Renal cortical epithelial cell (primary cell): ENCODE data around the gene KLK10. TPM values are rescaled to one million over a fixed set of nuclear protein-coding genes. Genes with fewer than 3 reads are reported as not detected.

Source experiments
- DNase-seq: peaks from one replicate; pipeline ENCODE4 v3.0.0-alpha.2; 2011; ENCODE audit warnings: low read depth
- total RNA-seq: library from RNA; depleted of rRNA; stranded (reverse); fragments of >200 nt; gene quantifications from 2 replicates; pipeline ENCODE4 v1.2.3, GENCODE V29; 2014

The KLK10 gene
- total RNA-seq, 1 donor from 2014 or later: 0.60 TPM

DNA sequence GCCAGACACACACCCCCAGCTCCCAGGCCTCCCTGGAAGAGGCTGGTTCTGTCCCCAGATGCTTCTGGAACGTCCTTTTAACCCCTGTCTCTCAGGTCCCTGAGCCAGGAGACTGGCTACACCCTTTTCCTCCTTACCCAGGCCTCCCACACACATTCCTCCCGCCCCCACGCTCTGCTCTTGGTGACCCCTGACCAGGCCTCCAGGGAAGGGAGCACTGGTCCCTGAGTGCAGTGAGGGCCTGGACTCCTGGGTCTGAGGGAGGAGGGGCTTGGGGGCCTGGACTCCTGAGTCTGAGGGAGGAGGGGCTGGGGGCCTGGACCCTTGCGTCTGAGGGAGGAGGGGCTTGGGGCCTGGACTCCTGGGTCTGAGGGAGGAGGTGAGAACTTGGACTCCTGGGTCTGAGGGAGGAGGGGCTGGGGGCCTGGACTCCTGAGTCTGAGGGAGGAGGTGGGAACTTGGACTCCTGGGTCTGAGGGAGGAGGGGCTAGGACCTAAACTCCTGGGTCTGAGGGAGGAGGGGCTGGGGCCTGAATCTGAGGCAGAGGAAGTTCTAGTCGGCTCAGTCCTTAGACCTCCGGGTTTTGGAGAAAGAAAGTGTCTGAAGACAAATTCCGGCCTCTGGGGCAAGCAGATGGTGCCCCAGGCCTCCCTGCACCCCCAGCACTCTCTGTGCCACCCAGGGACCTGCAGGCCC is 50.6 kb downstream of the KLK10 start:
- peak; percentile 4 for DNase-seq

DNA sequence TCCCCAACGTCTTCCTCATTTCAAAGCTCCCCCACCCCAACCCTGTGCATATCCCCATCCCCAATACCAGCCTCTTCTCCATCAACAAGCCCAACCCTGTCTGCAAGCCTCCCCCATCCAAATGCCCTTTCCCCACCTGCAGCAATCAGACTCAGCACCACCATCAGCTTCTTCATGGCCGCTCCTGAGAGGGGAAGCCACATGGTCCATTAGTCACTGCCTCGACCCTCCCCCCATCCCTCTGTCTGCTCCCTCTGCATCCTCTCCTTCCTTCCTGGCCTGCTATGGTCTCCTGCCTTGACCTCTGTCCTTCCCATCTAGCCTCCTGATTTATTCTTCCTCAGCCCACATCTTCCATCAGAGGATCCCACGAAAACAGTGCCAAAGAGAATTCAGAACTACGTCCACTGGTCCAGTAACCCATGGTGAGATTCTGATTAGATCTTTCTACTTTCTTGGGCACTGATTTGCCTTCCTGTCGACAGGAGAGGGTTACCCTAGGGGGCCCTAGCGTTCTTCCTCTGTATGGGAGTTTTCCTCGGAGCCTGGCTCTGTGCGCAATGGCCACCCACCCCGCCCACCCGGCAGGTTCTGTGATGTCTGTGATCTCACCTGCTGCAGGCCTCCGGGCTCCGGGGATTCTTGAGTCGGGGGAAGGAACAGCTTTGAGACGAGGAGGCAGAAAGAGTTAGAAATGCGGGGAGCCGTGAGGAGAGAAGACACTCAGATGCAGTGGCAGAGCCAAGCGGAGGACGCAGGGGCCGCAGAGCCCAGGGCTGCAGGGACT is 51.4 kb downstream of the KLK10 start:
- DNase-seq: no peak

DNA sequence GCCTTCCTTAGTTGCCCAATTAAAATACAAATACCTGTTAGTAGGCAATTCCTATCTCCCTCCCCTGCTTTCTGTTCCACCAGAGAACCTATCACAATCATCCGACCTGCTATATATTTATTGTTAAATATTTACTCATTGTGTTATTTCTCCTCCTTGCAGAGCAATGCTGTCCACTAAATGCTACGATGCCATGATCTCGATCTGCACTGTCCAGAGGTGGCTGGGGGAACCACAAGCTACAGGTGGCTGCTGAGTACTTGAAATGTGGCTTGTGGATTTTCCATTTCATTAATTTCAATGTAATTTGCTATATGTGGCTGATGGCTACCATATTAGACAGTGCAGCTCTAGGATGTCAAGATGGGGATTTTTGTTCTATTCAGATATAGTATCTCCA is 55.2 kb downstream of the KLK10 start:
- DNase-seq: no peak

DNA sequence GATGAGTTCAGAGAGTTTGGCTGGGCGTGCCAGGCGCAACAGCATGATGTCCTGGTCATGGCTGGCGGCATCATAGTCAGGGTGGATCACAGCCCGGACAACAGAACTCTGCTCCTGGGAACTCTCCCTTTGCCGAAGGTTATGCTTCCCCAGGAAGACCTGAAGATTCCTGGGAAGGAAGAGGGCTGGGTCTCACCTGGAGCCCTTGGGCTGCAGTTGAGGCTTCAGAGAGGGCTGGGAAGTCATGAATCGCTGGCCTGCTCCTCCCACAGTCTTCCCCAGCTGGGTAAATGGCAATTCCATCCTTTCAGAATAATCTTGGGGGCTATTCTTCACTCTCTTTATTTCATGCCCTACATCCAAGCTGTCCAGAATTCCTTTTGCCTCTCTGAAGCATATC is 56.1 kb downstream of the KLK10 start:
- DNase-seq: no peak

Other genes starting within 250 kb of the KLK10 start
- gene GPR32, start 249.2 kb downstream of the KLK10 start, total RNA-seq: not detected in 2 replicates
- gene ACP4, start 229.3 kb downstream of the KLK10 start, total RNA-seq: not detected in 2 replicates
- not detected in 2 replicates for gene KLK1, start 195.9 kb downstream of the KLK10 start, total RNA-seq
- not detected in 2 replicates for gene KLK15, start 186.1 kb downstream of the KLK10 start, total RNA-seq
- not detected in 2 replicates for gene KLK3, start 164.8 kb downstream of the KLK10 start, total RNA-seq
- not detected in 2 replicates for gene KLK2, start 146.3 kb downstream of the KLK10 start, total RNA-seq
- gene KLK4, start 108.3 kb downstream of the KLK10 start, total RNA-seq: not detected in 2 replicates
- gene KLK5, start 66.7 kb downstream of the KLK10 start, total RNA-seq: 1.3 and 20.7 TPM in 2 replicates
- gene KLK6, start 50.1 kb downstream of the KLK10 start, total RNA-seq: 1.0 and 16.8 TPM in 2 replicates
- 0.30 and 10.8 TPM in 2 replicates for gene KLK7, start 35.8 kb downstream of the KLK10 start, total RNA-seq
- gene KLK8, start 18.1 kb downstream of the KLK10 start, total RNA-seq: 5.4 TPM in 1 of 2 replicates, not detected in the other
- not detected in 2 replicates for gene KLK11, start 6.9 kb upstream of the KLK10 start, total RNA-seq
- gene KLK12, start 15.3 kb upstream of the KLK10 start, total RNA-seq: not detected in 2 replicates
- not detected in 2 replicates for gene KLK13, start 45.4 kb upstream of the KLK10 start, total RNA-seq
- gene KLK14, start 63.2 kb upstream of the KLK10 start, total RNA-seq: not detected in 2 replicates
- 6.4 and 7.8 TPM in 2 replicates for gene CTU1, start 88.7 kb upstream of the KLK10 start, total RNA-seq
- gene SIGLEC9, start 105.2 kb upstream of the KLK10 start, total RNA-seq: not detected in 2 replicates
- not detected in 2 replicates for gene SIGLEC7, start 122.6 kb upstream of the KLK10 start, total RNA-seq
- gene CD33, start 205.4 kb upstream of the KLK10 start, total RNA-seq: not detected in 2 replicates
- not detected in 2 replicates for gene SIGLECL1, start 231.4 kb upstream of the KLK10 start, total RNA-seq